Iris pigment epithelial cell (primary cell): ENCODE measurements around the gene SMYD3.
"Not testable (repeated sequence)": the region's sequence is repeated elsewhere in the genome, so short reads cannot be mapped to it uniquely, and the experiment has no call there.

ENCODE experiments used
- DNase-seq: peaks from one replicate; pipeline ENCODE4 v3.0.0-alpha.2; 2011; ENCODE audit warnings: low read depth

The SMYD3 gene

GRCh38 chr1:245802941-245803665 lies 704.0 kb downstream of the SMYD3 start:
- no peak for DNase-seq

DNA sequence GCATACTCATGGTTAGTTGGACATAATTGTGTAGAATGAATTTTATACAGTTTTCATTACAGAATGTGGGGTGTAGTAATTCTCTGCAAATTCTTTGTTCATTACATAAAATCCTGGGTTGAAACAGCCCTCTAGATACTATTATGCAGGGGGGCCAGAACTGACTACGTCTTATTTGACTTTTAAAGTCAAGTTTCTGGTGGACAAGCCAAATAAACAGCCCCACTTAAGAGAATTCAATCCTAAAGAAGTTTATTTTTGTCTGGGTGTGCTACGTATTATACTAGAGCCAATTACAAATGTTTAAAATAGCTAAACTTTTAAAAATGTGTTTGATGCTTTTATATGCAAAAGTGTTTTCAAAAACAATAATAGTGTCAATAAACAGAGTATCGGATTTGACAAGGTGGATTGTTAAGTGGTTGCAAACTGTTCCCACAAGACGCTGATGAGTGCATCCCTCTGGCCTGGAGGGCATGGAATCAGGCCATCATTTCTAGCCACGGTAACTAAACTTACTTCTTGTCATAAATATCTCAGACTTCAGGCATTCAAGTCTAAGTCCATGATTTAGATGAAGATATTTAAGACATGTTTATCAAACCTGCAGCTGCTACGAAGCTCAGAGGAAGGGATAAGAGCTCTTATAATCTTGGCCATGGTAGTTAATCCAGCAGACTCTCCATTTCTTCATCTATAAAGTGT lies 706.0 kb downstream of the SMYD3 start:
- DNase-seq: no peak

DNA sequence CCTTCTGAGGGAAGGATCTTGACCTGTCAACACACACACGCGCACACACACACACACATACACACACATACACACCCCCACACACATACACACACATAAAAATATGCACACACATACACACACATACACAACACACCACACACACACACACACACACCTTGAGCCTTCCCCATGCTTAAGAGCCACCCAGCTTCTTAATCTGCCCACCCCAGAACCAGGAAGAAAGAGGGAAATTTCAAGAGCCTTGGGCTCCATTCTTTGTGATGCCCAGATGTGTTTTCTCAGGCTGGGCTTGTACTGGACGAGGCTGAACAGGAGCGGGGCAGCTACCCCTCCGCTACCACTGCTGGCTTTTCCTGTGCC lies 708.7 kb downstream of the SMYD3 start:
- no peak for DNase-seq

GRCh38 chr1:245797592-245798348 lies 709.3 kb downstream of the SMYD3 start:
- no peak for DNase-seq

DNA sequence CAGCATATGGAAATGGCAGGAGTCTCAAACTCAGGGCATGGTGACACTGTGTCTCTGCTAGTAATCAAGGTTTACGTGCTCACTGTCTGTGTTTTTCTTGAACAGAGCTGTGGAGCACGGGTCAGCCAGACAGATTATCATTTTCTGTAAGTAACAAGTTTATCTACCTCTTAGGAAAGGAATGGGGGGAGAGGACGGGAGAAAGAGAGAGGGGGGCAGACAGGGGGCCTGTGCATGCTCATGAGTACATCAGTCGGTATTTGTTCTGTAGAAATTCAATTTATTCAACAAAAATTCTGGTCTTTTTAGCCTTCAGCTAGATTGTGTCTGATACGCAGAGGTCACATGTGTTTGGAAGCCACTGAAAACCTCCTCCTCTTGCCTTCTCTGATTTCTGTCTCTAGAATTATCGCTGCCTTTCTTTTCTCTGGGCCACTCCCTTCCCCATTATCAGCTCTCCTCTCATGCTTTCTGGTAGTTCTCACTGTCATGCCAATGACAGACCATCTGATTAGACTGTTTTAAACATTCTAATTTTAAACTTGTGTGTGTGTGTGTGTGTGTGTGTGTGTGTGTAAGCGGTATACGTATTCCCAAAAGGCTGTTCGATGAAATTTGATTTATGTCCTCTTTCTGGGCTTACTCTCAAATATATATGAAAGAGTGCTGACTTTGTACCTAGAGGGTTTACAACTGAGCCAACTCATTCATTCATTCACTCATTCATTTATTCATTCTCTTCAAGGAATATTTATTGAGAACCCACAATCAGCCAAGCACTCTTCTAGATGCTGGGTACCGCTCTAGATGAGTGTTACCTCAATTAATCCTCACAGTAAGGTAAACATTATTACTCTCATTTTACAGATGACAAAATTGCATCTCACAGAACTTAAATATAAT lies 715.4 kb downstream of the SMYD3 start:
- no peak for DNase-seq

- peak; percentile 27 for DNase-seq
Observed at GRCh38 chr1:245790441-245790840, 716.6 kb downstream of the SMYD3 start.

DNA sequence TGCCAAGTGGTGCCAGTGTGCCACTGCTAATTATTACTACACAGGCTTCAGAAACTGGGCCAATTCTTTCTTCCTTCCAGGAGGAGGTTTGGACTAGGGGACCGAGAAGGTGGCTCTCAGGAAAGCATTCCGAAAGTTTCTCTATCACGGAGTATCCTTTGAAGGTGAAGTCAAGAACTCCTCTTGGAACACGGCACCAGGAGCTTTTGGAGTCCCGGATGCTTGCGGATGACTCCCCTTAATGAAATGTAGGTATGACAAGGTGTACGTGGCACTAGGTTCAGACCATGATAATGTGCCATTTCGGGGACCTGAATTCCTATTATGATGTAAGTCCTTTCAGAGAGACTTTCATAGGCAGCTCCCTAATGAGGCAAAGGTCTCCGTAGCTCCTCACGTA lies 718.2 kb downstream of the SMYD3 start:
- DNase-seq: no peak

DNA sequence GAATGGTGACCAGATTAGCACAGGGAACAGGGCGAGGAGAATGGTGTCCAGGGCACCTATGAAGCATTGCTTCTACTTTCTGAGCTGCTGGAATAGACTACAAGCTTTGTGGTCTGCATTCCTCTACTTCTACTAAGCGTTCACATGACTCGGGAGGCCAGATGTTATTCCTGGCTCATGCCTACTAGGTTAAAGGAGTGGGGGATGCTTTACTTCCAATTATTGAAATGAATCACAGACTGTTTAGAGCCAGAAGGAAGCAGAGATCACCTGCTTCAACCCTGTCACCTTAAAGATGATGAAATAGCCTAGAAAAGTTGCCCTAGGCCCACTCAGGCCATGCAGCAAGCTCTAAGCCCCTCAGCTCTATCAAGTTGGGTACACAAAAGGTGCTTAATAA lies 718.8 kb downstream of the SMYD3 start:
- DNase-seq: peak; percentile 97

DNA sequence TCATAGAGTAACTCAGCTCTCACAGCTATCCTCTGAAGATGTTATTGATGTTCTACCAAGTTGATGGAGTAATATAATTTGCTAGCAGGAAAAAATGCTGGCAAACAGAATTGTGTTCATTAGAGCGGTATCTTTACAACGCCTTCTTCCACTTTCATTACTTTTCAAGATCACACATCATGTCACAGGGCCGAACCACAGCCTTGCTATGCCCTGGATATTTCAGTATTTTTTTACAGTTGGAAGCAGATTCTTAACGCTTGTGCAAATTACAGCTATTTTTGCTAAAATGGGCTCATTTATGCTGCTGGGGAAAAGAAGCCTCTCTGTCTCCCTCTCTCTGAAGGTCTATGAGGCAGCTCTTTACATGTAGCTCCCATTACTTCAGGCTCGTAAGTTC lies 720.1 kb downstream of the SMYD3 start:
- no peak for DNase-seq

GRCh38 chr1:245779797-245780755 lies 727.0 kb downstream of the SMYD3 start:
- DNase-seq: no peak

GRCh38 chr1:245777752-245778151 lies 729.3 kb downstream of the SMYD3 start:
- DNase-seq: no peak

DNA sequence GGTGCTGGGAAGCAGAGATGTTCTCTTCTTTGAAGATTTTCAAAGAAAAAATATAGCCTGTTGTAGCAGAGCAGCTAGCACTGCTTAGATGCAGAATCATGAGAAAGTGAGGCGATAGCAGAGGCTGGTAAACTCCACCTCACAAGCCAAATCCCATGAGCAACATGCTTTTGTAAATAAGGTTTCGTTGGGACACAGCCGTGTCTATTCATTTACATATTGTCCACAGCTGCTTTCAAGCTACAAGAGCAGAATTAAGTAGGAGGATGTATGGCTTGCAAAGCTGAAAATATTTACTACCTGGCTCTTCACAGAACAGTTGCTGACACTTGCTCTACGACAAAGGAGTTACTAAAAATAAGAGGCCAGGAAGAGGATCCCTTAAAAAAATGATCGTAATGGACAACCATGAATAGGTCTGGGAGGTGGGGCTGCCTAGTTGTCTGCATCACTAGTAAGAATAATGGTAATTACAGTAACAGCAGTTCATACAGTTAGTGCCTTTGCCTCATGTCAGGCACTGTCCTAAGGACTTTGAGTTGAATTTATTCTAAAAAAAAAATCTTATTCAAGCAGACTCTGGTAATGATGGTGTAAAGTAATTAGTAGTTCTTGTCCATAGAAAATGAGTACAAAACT lies 730.3 kb downstream of the SMYD3 start:
- no peak for DNase-seq

GRCh38 chr1:245776139-245776538 lies 730.9 kb downstream of the SMYD3 start:
- no peak for DNase-seq

- not testable (repeated sequence) for DNase-seq
Observed at GRCh38 chr1:245774931-245775330, 732.1 kb downstream of the SMYD3 start.

- DNase-seq: no peak
Observed at GRCh38 chr1:245774196-245774595, 732.9 kb downstream of the SMYD3 start.

- no peak for DNase-seq
Observed at GRCh38 chr1:245773344-245773743, 733.7 kb downstream of the SMYD3 start.

- no peak for DNase-seq
Observed at GRCh38 chr1:245772739-245773138, 734.3 kb downstream of the SMYD3 start.

- DNase-seq: no peak
Observed at GRCh38 chr1:245772325-245772724, 734.8 kb downstream of the SMYD3 start.

GRCh38 chr1:245771511-245772281 lies 735.4 kb downstream of the SMYD3 start:
- peak; percentile 96 for DNase-seq

DNA sequence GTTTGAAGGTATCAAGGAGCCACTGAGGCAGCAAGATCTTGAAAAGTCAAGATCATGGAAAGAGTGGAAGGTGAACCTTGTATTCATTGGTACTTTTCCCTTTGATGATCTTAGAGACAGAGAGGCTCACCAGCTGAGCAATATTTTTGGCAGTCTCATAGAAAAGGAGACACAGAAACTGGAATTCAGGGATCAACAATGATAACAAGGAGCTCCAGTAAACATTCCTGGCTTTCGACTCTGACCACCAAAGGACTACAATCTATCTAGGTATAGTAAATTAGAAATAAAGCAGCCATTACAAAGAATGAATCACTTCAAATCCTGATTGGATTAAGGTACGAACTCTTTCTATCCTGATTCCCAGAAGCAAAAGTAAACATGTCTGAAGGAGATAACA lies 736.9 kb downstream of the SMYD3 start:
- DNase-seq: peak; percentile 27
